HG03066 (cell line): Measurements from ENCODE around the gene SEPTIN7.
"Not testable (repeated sequence)": the region's sequence is repeated elsewhere in the genome, so short reads cannot be mapped to it uniquely, and the experiment has no call there.

Source experiments
- ATAC-seq: cut with Tn5 transposase; IDR thresholded peaks from one replicate; pipeline ENCODE4 v1.9.1; 2021; ENCODE audit warnings: low read depth; ENCODE audit not compliant: unreplicated experiment

SEPTIN7 gene

DNA sequence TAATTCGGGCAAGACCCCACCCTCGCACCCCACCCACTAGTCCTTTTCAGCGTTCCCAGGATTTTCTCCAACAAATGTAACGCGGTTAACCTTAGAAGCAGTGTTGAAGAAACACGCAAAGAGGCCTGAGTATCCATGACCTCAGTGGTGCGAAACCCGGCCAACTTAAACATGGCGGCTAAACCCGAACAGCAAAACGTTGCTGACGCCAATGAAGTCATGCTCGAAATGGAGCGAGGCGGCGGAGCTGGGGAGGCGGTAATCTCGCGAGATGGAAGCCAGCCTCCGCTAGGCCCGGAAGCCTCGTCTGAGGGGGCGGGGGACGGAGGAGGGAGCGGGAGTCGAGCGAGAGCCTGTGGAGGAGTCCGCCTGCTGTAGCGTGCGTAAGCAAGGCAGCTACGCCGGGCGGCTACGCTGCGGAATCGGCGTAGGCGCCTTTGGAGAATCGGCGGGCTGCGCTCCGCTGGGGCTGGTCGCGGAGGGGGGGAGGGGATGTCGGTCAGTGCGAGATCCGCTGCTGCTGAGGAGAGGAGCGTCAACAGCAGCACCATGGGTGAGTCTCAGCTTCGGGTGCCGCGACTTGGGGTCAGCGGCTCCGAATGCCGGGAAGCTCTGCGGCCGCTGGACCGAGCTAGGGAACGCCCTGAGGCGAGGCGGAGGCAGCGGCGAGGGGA is at the start of gene SEPTIN7:
Gene SEPTIN7 (plus strand): TSS at position 340 of the 674 bp plus-strand sequence. CDS start 153 bp downstream, at position 493.
- peak; percentile 78 for ATAC-seq

DNA sequence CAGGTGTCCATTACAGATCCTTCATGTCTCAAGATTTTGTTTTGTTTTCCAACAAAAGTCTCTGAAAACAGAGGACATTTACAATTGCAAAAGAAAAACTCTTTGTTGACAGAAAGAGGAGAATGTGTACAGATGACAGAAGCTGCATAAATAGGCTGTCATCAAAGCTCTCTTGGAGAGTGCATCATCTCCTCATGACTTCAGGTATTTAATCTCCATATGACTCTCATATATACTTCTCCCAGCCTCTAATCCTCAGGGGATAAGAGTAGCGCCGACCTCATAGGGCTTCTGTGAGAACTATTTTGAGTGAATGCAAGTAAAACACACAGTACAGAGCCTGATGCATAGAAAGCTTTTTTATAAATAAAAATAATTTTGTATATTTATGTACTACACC is 48.1 kb upstream of the SEPTIN7 start:
- ATAC-seq: no peak

DNA sequence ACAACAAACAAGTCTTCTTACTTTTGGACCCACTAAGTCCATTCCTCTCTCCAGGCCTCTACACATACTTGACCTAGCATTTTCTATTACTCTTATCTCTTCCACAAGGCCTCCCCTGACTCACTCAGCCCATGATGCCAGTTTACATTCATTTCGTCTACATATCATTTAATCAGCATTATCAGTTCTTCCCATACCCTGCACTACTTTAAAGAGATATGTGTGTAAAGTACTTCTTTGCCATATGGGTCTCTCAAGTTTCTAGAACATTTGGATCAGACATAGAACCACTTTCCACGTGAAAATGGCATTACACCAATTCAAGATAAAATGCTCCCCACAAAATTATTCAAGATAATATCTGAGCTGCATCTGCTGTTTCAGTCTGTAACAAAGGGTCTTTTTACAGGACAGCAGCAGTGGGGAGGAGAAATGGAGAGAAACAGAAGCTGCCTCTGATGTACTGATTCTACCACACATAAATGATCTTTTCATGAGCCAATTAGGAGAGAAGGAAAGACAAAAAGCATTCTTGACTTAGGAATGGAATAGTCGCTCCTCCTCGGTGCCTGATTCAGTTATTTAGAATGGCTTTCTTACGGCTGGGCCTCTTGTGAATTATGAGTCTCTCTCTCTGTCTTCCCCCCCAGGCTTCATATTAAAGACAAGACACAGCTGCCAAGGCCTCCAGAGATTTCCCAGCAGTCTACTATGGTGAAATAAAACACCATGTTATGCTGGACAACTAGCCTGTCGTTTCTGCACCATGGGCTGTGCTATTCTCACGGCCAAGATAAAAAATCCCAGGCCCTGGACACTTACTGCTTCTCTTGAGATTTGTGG is 46.9 kb upstream of the SEPTIN7 start:
- ATAC-seq: no peak

DNA sequence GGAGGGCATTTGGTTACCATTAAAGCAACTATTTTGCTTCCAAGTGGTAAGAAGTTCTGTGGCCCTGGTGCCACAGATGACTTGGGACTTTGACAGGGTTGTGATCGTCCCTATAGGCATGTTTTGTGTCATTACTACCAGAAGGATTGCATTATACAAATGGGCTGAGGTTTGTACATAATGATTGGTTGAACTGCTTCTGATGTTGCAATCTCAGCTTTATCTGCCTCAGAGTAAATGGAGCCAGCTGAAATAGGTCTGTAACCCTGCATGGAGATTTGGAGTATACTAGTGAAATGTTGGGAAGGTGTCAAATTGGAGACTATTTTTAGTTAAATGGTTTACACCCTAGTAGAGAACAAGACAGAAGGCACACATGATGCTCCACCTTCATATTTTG is 46.1 kb upstream of the SEPTIN7 start:
- ATAC-seq: no peak

DNA sequence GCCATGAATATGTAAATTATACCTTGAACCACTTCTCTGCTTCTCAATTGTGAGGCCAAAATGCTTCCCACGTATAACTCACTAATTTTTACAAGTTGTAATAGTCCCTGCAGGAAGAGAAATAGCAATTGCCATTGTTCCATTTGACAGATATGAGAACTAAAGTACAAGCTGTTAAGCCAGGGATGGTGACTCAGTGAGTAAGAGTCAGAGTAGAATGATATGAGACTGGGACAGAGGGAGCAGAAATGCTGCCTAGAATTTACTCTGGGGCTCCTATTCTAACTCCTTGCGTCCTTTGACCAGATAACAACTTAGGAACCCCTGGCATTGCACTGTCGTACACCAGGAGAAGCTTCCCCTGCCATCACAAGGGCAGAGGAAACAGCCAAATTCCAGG is 45.1 kb upstream of the SEPTIN7 start:
- no peak for ATAC-seq

DNA sequence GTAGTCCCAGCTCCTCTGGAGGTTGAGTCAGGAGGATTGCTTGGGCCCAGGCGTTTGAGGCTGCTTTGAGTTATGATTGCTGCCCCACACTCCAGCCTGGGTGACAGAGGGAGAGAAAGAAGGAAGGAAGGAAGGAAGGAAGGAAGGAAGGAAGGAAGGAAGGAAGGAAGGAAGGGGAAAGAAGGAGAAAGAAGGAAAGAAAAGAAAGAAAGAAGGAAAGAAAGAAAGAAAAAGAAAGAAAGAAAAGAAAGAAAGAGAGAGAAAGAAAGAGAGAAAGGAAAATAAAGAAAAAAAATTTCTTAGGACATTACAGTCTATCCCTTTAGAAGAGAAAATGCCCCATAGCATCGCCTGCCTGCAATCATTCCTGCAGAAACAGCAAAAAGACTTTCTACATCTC is 44.4 kb upstream of the SEPTIN7 start:
- ATAC-seq: not testable (repeated sequence)

DNA sequence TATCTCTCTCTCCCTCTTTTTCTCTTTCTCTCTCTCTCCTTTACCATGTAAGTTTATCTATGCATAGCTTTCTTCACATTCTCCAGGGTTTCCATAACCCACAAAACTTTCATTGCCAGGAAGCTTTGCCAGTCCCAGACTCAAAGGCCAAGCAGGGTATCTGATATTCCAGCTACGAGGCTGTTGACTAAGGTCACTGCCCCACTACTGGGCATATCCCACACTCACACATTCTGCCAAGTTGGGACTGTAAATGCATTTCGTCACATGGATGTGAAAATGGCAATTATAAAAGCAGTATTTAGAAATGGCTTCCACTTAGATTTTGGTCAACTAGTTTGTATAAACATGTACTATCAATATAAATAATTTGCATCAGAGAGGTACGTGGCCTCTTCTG is 43.3 kb upstream of the SEPTIN7 start:
- ATAC-seq: no peak

DNA sequence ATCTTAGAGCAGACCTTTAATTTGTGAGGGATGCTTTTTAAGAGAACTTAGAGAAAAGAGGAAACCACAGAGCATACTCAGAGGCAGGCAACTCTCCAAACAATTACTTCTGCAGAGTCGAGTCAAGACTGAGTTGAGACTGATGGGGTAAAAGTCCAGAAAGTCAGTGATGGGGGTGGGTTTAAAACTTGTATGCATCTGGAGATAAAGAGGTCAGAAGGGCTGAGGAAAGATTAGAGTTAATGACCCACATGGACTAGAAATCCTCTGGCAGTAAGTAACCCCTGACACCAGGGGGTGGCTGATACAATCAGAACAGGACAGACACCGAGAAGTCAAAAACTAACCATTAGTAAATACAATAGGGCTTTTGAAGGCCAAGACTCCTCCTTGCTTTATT is 42.4 kb upstream of the SEPTIN7 start:
- ATAC-seq: no peak

DNA sequence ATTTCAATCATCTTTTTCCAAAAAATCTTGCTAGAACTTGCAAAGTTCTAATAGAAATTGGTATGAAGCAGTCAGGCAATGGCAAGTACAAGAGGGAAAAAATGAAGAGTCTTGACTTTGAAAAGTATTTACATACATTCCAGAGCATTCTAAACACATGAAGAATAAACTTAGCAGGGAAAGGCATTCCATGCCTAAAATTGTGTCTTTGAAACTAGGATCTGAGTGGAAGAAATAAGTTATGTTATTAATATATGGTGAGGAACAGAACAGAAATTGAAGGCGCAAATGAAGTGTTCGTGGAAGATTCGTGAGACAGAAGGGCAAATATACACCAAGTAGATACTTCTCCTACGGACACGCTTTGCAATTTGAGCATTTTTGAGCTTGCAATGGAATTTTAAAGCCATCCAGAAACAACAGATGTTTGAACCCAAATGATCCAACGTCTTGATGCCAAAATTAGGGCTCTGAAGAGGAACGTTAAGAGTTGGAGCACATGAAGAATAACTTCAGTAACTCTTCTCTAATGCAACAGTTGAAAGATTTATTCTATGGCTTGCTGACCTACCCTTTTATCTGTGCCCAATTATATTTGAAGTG is 40.6 kb upstream of the SEPTIN7 start:
- ATAC-seq: no peak

DNA sequence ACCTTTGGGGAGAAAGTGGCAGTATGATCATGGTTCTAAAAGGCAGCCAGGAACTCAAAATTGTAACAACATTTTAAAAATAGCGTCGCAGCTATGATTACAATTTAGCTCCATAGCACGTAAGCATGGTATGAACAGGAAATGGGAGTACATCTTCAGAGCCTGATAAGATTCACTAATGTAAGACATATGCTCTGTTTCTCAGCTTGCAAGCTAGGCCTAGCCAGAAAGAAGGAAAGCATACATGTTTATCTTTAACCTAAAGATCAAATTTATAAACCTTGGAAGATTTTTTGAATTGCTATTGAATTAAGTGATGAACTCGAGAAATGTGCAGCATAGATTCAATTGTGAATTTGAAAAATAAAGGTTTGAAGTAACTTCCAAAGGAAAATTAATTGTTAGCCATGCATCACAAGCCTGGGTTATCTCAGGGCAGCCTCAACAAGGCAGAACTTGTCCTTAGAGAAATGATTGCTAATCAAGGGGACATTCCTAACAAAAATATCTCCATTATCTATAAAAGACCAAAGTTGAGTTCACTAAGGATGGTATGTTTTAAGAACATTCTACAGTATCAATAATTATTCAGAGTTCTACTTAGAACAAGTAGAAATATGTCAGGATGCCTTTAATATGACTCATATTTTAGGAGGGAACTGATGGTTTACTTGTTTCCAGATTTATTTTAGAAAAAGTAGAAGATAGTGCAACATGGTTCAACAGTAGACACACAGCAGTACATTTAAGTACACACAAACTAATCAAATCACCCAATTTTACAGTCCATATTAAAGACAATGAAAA is 38.8 kb upstream of the SEPTIN7 start:
- ATAC-seq: no peak

DNA sequence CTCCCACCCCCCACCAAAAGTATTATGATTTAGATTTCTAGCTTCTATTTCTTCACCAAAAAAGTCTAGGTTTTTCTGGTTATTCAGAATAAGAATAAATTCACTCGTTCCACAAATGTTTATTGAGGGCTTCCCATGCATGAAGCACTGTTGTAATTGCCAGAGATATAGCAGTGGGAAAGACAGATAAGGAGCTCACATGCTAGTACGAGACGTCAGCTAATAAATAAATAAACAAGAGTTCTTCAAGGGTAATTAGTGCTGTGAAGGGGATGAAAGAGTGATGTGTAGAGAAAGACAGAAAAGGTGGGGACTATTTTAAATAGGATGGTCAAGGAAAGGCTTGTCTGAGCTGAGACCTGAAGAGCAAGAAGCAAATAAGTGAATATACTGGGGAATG is 38.1 kb upstream of the SEPTIN7 start:
- no peak for ATAC-seq

DNA sequence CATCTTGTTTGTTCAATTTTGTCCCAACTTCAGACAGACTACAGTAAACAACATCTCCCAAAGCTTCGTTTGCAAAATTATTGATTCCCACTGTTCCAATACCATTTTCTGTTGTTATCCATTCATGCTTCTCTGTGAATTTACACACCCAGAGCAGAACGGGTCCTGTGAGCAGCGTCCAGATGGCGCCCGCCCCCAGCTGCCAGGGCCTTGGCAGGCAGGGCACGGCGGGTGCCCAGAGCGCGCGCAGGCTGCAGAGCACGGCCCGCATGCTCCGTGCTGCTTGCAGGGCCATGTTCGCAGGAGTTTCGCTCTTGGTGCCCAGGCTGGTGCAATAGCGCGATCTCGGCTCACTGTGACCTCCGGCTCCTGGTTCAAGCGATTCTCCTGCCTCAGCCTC is 32.5 kb upstream of the SEPTIN7 start:
- ATAC-seq: no peak

DNA sequence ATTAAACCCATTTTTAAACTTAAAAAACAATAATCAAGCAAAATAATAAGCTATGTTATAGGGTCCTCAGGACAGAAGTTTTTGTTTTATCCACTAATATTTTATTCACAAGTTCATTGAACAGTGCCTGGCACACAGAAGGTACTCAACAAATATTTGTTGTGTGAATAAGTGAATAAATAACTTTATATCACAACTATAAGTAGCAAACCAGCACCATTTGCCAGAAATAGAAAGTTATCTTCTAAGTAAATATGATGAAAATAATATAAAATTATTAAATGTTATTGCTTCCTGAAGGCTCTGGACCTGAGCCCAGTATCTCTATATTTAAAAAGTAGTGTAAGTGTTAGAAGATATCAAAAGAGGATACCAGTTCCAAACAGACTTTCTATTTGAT is 29.1 kb upstream of the SEPTIN7 start:
- ATAC-seq: no peak

DNA sequence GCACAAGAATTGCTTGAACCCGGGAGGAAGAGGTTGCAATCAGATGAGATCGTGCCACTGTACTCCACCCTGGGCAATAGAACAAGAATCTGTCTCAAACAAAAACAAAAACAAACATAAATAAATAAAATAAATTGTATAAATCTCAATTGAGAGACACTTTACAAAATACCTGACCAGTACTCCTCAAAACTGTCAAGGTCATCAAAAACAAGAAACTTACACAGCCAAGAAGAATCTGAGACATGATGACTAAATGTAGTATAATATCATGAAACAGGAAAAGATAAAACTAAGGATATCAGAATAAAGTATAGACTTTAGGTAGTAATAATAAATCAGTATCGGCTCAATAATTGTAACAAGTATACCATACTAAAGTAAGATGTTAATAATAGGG is 26.9 kb upstream of the SEPTIN7 start:
- ATAC-seq: no peak

DNA sequence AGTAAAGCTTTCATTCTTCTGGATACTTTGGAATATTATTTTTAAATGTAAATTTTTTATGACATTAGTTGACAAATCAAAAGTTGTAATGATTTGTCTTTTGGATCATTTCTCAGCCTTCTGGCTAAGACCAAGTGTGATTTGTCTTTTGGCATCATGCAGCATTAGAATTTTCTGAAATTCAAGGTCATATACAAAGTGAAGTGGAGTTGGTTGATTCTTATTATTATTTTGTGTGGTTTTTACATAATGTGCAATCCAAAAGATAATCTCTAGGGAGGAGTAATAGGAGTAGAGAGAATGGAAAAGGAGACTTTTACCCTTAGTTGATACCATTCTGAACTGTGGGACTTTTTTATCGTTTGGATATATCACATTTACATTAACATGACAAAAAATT is 24.2 kb upstream of the SEPTIN7 start:
- no peak for ATAC-seq

DNA sequence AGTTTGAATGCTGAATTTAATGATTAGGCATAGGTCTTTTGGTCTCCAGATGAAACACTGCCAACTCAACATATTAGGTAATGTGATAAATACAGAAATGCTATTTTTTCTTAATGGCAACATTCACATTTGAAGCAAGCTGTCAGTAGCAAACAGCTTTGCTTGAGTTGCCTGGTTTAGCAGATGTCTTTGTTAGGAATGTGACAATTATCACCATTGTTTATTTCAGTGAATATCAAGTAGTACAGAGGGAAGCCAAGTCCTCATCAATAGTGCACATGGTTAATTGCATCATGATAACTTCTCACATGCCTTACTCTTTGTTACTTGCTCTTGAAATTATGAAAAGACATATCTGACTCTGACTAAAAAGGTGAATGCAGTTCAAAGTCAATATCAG is 23.7 kb upstream of the SEPTIN7 start:
- no peak for ATAC-seq

DNA sequence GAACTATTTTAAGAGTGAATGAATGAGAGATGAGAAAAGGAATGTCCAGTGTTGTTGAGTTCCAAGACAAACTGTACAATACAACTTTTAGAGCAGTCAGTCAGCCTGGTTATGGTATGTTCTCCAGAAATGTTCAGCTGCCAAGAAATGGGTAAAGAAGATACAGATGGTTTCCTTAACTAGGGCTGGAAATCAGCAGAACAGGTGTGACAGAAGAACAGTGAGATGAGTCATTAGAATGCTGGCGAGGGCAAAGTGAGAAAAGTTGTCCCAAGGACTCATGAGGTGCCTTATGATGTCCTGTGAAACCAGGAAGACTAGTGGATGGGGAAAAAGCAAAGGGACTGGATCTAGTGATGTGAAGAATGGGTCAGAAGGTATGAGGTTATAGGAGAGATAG is 20.8 kb upstream of the SEPTIN7 start:
- ATAC-seq: no peak

DNA sequence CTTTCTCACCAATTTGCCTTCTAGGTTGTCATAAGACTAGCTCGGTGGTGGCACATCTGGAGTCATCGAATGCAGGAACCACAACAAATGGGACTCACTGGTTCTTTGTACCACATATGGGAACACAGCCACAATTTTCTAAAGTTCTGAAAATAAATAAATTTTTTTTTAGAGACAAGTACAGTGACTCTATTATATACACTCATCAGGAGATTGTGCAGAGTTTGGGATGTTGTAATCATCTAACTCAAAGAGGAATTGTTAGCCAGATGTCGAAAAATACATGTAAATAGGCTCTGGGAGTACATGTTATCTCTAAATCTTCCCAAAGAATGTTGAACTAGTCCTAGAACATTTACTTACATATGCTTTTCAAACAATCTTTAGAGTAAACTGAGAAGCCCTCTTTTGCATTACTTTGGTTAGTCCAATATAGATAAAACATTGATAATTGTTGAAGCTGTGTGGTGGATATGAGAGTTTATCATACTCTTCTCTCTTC is 19.6 kb upstream of the SEPTIN7 start:
- ATAC-seq: no peak

DNA sequence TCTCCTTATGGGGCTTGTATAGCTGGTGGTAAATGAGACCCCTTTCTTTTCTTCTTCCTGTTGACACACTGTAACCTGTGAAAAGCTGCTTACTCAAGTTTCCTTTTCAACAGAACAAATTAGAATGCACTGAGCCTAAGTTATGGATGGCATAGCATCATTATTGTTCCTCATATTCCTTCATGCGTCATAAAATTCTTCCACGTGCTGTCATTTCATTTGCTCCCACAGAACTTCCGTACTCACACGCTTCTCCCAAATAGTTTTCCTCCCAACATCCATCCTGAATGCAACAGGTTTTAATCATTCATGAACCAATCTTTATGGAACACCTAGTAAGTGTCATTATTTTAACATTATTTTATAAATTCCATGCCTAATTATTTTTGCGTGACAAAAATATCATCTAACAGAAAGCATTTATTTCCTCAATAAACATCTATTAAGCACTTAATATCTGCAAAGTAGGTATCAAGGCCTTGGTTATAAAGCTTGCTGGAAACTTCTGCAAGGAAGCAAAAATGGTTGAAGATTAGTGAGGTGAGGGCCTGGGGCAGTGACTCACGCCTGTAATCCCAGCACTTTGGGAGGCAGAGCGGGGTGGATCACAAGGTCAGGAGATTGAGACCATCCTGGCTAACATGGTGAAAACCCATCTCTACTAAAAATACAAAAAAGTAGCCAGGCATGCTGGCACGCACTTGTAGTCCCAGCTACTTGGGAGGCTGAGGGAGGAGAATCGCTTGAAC is 18.9 kb upstream of the SEPTIN7 start:
- ATAC-seq: no peak

DNA sequence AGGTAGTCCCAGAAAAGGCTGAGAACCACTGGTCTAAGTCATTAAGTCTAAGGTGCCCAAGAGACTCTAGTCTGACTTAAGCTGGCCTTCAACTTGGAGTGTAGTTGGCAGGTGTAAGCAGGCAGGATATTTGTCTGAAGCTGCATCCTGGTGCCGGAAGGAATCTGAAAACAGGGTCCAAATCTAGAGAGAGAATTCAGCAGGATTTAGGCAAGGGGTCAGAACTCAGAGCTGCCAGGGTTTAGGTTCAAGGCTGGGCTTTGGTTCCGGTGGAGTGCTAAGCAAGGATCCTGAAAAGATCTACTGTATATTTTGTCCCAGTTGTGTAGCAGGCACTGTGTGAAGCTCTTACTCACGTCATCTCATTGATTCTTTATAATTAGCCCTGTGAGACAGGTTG is 16.5 kb upstream of the SEPTIN7 start:
- ATAC-seq: no peak
